HL-60 (cell line): ENCODE results near the gene C9orf72.

ENCODE experiments used
- DNase-seq, 2 experiments: peaks; one replicate each; pipeline ENCODE4 v3.0.0-alpha.2; 2010 to 2020; ENCODE audit warnings: low read depth in 1 of 2, low spot score in 1 of 2
- H3K27ac ChIP-seq: fragments of 250-450 bp; sonication (Bioruptor Pico); replicated peaks from 2 replicates; pipeline ENCODE4 v1.5.1; 2020; ENCODE audit warnings: mild to moderate bottlenecking, moderate library complexity
- H3K27me3 ChIP-seq: fragments of 250-450 bp; sonication (Bioruptor Pico); 2 replicates; pipeline ENCODE4 v1.5.1; 2021; ENCODE audit warnings: mild to moderate bottlenecking, moderate library complexity; ENCODE audit not compliant: insufficient read depth, poor library complexity, severe bottlenecking
- H3K4me3 ChIP-seq: replicated peaks from 2 replicates; pipeline ENCODE4 v1.5.1; 2011; ENCODE audit warnings: mild to moderate bottlenecking, control low read depth, low read length; ENCODE audit not compliant: insufficient read depth
- CTCF ChIP-seq: IDR thresholded peaks from one replicate; pipeline ENCODE4 v1.5.1; 2011; ENCODE audit warnings: low read length, control low read depth, inconsistent platforms; ENCODE audit not compliant: insufficient read depth
- GABPA ChIP-seq: IDR thresholded peaks from 2 replicates; pipeline ENCODE4 v1.6.1; 2012; ENCODE audit warnings: low read depth
- POLR2AphosphoS5 ChIP-seq: IDR thresholded peaks from 2 replicates; pipeline ENCODE4 v1.6.1; 2012; ENCODE audit warnings: low read depth
- REST ChIP-seq: IDR thresholded peaks from 2 replicates; pipeline ENCODE4 v1.6.1; 2012; ENCODE audit warnings: low read depth; ENCODE audit not compliant: insufficient replicate concordance
- SPI1 ChIP-seq: IDR thresholded peaks from 2 replicates; pipeline ENCODE4 v1.6.1; 2012; ENCODE audit warnings: low read depth, mild to moderate bottlenecking, borderline replicate concordance

The C9orf72 gene

GRCh38 chr9:27534131-27534530, 39.1 kb downstream of the C9orf72 start:
- TF ChIP-seq GABPA (no peak), SPI1 (no peak), REST (no peak), CTCF (no peak), POLR2AphosphoS5 (no peak)
- no peak for DNase-seq

GRCh38 chr9:27533311-27533710, 40.0 kb downstream of the C9orf72 start:
- H3K27ac ChIP-seq: no peak overlapping the region
- no peak overlapping the region for H3K4me3 ChIP-seq
- no peak for DNase-seq
- no peaks in the 10 kb centered on the region for H3K27me3 ChIP-seq
- no peak for TF ChIP-seq GABPA
- no peak for TF ChIP-seq SPI1
- no peak for TF ChIP-seq CTCF

More at GRCh38 chr9:27534131-27534530, 39.1 kb downstream of the C9orf72 start:
- no peaks in the 10 kb centered on the region for H3K27me3 ChIP-seq
- H3K27ac ChIP-seq: no peak overlapping the region
- H3K4me3 ChIP-seq: no peak overlapping the region

- no peak for DNase-seq
- no peaks in the 10 kb centered on the region for H3K27me3 ChIP-seq
- no peak overlapping the region for H3K27ac ChIP-seq
- H3K4me3 ChIP-seq: no peak overlapping the region
- TF ChIP-seq REST (no peak), GABPA (no peak), CTCF (no peak), SPI1 (no peak), POLR2AphosphoS5 (no peak)
Observed at GRCh38 chr9:27532046-27532445, 41.2 kb downstream of the C9orf72 start.

- Histone ChIP-seq H3K27ac (no peak overlapping the region), H3K4me3 (no peak overlapping the region), H3K27me3 (no peaks in the 10 kb centered on the region)
- DNase-seq: no peak
- TF ChIP-seq SPI1: no peak
- no peak for TF ChIP-seq POLR2AphosphoS5
- no peak for TF ChIP-seq REST
- TF ChIP-seq CTCF: no peak
- TF ChIP-seq GABPA: no peak
Observed at GRCh38 chr9:27530915-27531755, 42.1 kb downstream of the C9orf72 start.
